Activated CD4-positive, alpha-beta T cell treated with anti-CD3 and anti-CD28 coated beads, Interleukin-2, amount 50 U/mL, for 4 hours (primary cell): Measurements from ENCODE around the gene ENKUR.
"Not testable (repeated sequence)": the region's sequence is repeated elsewhere in the genome, so short reads cannot be mapped to it uniquely, and the experiment has no call there.

Experiments used
- DNase-seq, 2 experiments: peaks; one replicate each; pipeline ENCODE4 v3.0.0-alpha.2; 2020

The ENKUR gene

DNA sequence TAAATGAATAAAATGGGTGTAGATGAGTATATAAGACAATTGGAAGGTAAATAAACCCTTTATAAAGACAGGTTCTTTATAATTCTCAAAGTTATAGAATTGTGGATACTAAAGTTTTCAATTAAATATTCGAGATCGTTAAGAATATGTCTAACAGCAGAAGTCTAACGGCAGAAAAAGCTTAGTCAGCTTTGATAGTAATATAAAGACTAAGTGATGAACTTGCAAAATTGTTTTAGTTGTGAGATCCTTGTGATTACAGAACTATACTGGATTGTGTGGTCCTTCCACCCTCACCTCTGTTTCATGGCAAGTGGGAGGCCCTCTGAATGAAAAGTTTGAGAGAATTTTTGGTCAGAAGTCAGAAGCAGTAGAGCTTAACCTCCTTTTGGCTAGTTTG, 2.7 kb upstream of the ENKUR start:
- no peak for DNase-seq

- no peak for DNase-seq
Observed at GRCh38 chr10:25017661-25018060, 1.7 kb upstream of the ENKUR start.

DNA sequence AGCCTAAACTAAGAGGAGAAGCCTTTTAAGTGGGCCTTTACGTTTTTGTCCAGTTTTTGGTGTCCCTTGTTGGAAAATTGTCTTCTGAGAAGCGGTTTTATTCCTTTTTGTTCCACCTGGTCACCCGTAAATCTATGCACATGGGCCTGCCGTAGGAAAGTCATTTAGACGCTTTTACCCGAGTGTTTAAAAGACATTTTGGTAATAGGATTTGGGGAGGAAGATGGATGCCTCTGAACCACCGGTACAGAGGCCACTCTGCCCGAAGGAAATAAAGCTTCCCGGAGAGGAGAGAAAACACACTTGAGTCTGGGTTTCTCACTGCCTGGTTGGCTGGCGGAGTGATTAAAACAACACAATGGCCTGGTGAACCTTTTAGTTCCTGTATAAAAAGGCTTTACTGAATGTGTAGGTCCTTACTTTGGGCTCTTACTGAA, 1.2 kb upstream of the ENKUR start:
- peak in 1 of 2 experiments; percentile 12 for DNase-seq

GRCh38 chr10:25016376-25017153, 607 bp upstream of the ENKUR start, which contains the start of gene THNSL1:
Gene THNSL1, plus strand, starts transcription at chr10:25016612. Its CDS starts 6,612 bp downstream, at chr10:25023224.
- peak; percentile 97 to 99 for DNase-seq

- no peak for DNase-seq
Observed at GRCh38 chr10:25014579-25014978, 1.4 kb downstream of the ENKUR start.

GRCh38 chr10:25011591-25011990, 4.4 kb downstream of the ENKUR start:
- DNase-seq: not testable (repeated sequence)

GRCh38 chr10:24998044-24998443, 17.9 kb downstream of the ENKUR start:
- no peak for DNase-seq

GRCh38 chr10:24995072-24995471, 20.9 kb downstream of the ENKUR start:
- DNase-seq: no peak

DNA sequence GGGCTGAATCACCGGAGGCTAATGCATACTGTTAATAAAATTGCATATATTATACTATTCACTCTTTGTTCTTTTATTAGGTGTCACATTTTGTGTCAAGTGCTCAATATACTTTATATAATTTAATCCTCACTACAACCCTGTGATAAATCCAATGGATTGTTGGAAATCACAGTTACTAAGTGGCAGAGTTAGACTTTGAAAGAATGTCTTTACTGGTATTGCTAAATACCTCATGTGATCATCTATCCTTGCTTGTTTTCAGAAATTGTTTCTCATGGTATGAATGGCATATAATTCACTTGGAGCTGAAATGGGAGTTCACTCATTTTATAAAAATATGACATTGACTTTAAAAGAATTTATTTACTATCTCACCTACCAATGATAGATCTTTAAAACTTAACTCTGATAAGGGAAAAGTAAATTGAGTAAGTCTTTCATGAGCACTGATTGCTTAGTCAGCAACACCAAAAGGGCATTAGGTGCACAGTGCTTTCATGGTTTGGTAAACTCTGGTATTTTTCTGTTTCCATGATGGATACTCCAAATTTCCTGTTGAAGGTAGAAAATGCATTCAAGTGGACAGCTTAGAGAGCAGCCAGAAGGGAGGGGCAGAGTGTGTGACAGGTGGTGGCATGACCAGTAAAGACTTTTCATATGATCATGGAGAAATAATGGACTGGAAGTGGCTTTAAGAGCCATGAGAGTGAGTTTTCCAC, 22.6 kb downstream of the ENKUR start:
- DNase-seq: no peak

DNA sequence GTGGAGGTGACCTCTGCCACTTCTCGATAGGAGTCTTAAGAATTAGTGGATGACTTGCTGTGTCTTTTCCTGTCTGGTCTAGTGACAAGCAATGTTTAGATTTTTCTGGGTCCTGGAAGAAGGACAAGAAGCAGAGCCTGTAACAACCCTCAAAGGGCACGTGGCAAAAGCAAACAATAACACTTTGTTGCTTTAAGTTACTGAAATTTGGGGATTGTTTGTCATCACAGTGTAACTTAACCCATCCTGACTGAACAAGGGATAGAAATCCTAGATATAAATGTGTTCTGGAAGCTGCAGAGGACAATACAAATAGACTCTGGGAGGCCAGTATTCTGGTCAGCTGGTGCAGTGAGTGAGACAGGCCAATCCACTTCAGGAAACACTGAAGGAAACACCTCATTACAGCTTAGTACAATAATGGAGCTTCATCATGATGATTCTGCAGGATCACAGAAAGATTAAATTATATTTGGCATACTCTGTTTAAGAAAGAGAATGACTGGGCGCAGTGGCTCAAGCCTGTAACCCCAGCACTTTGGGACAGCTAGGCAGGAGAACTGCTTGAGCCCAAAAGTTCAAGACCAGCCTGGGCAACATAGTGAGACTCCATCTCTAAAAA, 23.3 kb downstream of the ENKUR start:
- no peak for DNase-seq

DNA sequence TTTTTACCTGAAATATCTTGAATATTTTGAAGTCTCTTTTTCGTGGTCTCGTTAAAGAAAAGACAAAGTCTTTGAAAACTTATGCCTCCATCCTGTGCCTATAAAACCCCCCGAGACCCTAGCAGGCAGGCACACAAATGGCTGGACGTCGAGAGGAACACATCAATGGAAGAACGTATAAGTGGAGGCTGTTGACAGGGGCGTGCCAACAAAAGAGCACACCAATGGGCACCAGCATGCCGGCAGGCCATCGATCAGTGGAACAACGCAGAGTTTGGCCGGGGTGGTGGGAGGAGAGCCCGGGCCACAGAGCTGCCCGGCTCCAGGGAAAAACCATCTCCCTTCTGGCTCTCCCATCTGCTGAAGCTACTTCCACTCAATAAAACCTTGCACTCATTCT, 24.7 kb downstream of the ENKUR start:
- DNase-seq: no peak

DNA sequence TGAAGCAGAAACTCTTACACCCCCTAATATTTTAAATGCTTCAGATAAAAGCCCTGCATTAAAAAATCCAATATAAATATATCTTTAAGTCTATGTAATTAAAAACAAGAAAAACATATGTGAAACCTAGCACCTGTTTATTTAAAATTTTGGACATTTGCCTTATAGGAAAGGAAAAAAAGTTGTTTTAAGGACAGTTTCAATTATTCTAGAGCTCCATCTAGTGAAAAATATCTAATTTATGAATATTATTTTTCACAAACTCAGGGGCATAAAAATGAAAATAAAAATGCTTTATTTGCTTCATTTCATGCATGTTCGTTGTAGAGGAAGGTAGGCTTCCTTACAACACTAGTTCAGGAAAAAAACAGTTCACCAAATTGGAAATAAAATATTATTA, 26.1 kb downstream of the ENKUR start:
- DNase-seq: no peak

DNA sequence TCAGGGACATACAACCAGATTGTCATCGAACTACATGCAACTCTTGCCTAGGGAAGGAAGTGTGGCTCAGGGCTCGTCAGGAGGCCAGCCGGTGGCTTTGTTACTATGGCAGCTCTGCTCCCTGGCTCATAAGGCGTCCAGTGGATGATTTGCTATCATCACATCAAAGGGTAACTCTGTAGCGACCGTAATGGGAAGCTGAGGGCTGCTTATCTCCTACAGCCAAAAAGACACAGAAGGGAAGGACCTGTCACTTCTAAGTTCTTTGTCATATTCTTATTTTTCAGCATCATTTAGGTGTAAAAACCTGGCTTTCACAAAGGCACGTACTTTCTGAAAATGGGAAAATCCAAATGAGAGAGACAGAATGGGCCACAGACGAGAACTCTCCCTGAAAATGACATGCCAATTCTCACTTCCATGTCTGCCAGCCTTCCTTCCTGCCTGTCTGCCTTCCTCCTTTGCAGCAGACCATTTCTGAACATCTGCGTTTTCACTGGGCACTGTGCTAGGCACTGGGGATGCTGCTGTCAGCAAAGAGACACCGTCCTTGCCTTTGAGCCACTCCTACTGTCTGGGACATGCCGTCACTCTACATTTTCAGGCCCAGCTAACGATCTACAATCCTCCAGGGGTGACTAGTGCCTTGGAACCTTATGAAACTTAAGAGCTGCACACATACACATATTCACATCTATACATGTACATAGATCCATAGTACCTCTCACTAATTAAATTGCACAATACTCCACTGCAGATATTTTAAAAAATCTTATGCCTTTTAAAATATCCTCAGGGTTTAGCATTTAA, 26.9 kb downstream of the ENKUR start:
- DNase-seq: no peak

DNA sequence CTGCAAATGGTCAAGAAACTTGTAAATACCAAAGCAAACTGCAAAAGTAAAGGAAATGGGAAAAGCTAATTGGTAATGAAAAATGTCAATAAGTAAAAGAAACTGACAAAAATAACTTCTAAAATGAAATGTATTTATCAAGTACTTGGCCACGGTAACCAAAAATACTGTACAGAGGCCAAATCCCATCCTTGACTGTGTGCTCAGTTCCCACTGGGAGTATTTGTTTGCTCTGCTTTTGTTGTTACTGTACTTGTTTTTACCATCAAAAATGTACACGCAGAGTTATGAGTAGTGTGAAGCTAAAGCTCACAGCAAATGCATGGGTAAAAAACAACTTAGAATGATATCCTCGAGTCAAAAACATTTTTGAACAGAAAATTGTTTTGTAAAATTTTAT, 31.1 kb downstream of the ENKUR start:
- DNase-seq: no peak

GRCh38 chr10:24983946-24984345, 32.0 kb downstream of the ENKUR start:
- no peak for DNase-seq

- DNase-seq: no peak
Observed at GRCh38 chr10:24983130-24983529, 32.8 kb downstream of the ENKUR start.

GRCh38 chr10:24982319-24983112, 33.4 kb downstream of the ENKUR start:
- no peak for DNase-seq

GRCh38 chr10:24981161-24981710, 34.7 kb downstream of the ENKUR start:
- DNase-seq: no peak

GRCh38 chr10:24979685-24980084, 36.3 kb downstream of the ENKUR start:
- no peak for DNase-seq

DNA sequence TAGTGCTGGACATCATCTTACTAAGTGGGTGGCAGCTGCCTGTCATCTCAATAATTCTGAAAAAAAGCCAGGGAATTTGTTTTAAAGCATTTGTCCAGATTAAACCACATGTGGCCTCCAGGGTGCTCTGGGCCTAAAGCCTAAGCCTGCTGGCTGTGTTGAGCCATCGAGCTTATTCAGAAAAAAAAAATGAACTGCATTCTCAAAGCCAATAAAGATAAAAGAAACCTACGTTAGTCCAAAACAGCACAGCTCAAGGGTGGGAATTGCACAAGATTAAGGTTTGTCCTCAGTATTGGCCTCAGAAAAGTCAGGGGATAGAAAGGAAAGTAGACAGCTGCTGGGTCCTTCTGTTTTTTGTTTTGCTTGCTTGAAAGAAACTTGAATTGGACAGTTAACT, 41.0 kb downstream of the ENKUR start:
- no peak for DNase-seq

GRCh38 chr10:24973163-24973562, 42.8 kb downstream of the ENKUR start:
- no peak for DNase-seq

- DNase-seq: no peak
Observed at GRCh38 chr10:24971374-24971773, 44.6 kb downstream of the ENKUR start.
